Measurements from ENCODE around the gene AGBL2. TPM values are rescaled to one million over a fixed set of nuclear protein-coding genes. Genes with fewer than 3 reads are reported as not detected.

AGBL2 gene
- total RNA-seq, 1 donor from 2014 or later = 0.06 TPM

- H3K4me3 ChIP-seq (ENCODE audit: low read depth, low read length) = no peak overlapping the region
- DNase-seq (ENCODE audit: low read depth) = no peak
- no peak for TF ChIP-seq CTCF (conservative IDR thresholded peaks at IDR 0.05; ENCODE audit: low read depth, low read length)
These were observed 11.8 kb upstream of the AGBL2 start for GRCh38 chr11:47726878-47727514.

GRCh38 chr11:47726118-47726442, 10.9 kb upstream of the AGBL2 start:
- H3K4me3 ChIP-seq (ENCODE audit: low read depth, low read length) = no peak overlapping the region
- TF ChIP-seq CTCF (conservative IDR thresholded peaks at IDR 0.05; ENCODE audit: low read depth, low read length) = no peak
- DNase-seq (ENCODE audit: low read depth) = no peak

- no peak for DNase-seq (ENCODE audit: low read depth)
- TF ChIP-seq CTCF (conservative IDR thresholded peaks at IDR 0.05; ENCODE audit: low read depth, low read length) = no peak
- no peak overlapping the region for H3K4me3 ChIP-seq (ENCODE audit: low read depth, low read length)
These were observed 10.4 kb upstream of the AGBL2 start for GRCh38 chr11:47725442-47726117.

GRCh38 chr11:47724041-47724729, 9.0 kb upstream of the AGBL2 start:
- no peak for TF ChIP-seq CTCF (conservative IDR thresholded peaks at IDR 0.05; ENCODE audit: low read depth, low read length)
- H3K4me3 ChIP-seq (ENCODE audit: low read depth, low read length) = no peak overlapping the region
- no peak for DNase-seq (ENCODE audit: low read depth)

GRCh38 chr11:47723041-47723440, 7.9 kb upstream of the AGBL2 start:
- H3K4me3 ChIP-seq (ENCODE audit: low read depth, low read length) = no peak overlapping the region
- TF ChIP-seq CTCF (conservative IDR thresholded peaks at IDR 0.05; ENCODE audit: low read depth, low read length) = no peak
- no peak for DNase-seq (ENCODE audit: low read depth)

GRCh38 chr11:47720651-47721050, 5.5 kb upstream of the AGBL2 start:
- no peak for TF ChIP-seq CTCF (conservative IDR thresholded peaks at IDR 0.05; ENCODE audit: low read depth, low read length)
- H3K4me3 ChIP-seq (ENCODE audit: low read depth, low read length) = no peak overlapping the region
- DNase-seq (ENCODE audit: low read depth) = no peak
